Medulla oblongata (tissue), 1 donor: ENCODE results near the gene IGFBP6.

ENCODE experiments used
- DNase-seq: peaks from one replicate; pipeline ENCODE4 v3.0.0-alpha.2; 2015; ENCODE audit errors: extremely low spot score

Gene IGFBP6, protein sequence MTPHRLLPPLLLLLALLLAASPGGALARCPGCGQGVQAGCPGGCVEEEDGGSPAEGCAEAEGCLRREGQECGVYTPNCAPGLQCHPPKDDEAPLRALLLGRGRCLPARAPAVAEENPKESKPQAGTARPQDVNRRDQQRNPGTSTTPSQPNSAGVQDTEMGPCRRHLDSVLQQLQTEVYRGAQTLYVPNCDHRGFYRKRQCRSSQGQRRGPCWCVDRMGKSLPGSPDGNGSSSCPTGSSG

GRCh38 chr12:53097564-53098353 is at the start of gene IGFBP6:
Gene IGFBP6 (plus strand): TSS chr12:53097667. CDS start chr12:53097718, 51 bp downstream.
- peak; percentile 21 for DNase-seq

GRCh38 chr12:53048033-53048779 is 49.3 kb upstream of the IGFBP6 start:
- peak; percentile 76 for DNase-seq

DNA sequence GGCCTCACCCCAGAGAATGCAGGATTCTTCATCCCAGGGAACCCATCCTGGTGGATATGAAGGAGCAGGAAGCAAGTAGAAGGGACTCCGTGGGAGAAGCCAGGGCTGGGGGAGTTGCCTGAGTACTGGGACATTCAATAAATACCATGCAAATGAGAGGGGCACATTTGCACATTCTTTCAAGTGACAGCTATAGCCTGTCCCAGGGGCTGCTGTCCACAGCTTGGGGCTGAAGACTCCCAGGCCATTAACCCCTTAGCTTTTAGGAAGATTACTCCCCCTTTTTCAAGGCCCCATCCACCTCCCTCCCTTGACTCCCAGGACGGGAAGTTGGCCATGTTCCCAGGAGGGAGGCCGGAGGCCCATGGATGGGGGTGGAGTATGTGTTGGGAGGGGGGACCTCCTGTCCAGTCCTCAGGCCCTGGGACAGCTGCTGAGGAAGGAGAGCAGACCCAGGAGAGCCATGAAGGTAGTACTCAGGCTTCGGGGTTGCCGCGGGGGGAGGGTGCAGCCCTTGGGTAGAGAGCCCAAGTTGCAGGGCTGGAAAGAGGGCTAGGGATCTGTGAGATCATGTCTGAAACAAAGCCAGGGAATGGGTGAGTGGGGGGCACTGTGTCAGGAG is 48.6 kb upstream of the IGFBP6 start:
- peak; percentile 50 for DNase-seq

DNA sequence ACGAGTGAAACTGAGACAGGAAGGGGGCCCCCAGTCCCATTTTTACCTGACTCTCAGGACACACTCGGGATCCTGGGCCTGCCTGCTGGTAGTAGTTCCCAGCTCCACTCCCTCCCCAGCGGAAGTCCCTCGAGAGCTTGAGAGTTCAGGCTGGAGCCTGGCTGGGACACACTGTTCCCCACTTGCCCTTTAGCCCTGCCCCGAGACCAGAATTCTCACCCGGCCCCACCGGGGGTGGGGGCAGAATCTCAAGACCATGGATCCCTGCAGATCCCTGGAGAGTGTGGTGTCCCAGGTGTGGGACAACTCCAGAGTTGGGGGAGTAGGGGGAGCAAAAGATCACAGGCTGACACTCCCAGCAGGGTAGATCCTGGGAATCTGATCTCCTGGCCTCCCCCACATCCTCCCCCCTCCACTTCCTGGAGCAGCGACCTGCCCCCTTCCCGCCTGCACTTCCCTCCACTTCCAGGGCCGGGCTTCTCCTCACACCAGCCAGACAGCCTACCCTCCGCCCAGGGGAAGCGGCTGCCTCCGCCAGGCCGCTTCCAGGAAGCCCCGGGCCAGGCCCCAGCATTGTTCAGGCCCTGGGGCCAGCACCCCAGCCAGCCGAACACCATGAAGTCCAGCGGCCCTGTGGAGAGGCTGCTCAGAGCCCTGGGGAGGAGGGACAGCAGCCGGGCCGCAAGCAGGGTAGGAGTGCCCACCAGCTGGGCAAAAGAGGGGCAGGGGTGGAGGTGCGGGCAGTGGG is 47.7 kb upstream of the IGFBP6 start, which contains the start of gene TNS2:
TNS2 (plus strand) TSS at position 495 of the 748 bp plus-strand sequence; CDS start at position 616, 121 bp downstream.
- peak; percentile 32 for DNase-seq

DNA sequence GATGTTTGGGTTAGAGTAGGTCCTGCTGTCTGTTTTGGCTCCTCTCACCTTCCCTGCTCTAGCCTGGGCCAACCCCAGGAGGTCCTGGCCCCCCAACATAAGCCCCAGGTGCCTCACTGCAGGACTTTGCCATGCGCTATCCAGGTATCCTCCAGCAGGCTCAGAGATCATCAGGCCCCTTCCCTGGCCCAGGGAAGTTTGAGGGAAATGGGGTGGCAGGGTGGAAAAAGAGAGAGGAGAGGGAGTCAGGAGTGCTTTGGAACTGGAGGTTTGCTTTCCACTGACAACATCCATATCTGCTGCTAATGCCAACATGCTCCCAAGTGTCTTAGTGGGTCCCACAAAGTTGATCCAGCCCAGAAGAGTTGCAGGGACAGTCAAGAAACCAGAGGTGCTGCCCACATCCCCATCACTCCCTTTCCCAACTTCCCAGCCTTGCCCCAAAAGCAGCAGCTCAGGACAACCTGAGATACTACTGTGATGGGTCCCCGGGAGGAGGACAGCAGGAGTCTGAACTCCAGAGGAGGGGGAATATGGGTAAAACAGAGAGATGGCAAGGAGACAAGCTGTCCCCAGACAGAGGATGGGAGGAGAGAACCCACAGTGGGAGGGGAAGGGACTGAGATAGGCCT is 46.9 kb upstream of the IGFBP6 start:
- DNase-seq, result no peak

- peak; percentile 96 for DNase-seq
Observed at GRCh38 chr12:53051058-53051880, 46.2 kb upstream of the IGFBP6 start.

DNA sequence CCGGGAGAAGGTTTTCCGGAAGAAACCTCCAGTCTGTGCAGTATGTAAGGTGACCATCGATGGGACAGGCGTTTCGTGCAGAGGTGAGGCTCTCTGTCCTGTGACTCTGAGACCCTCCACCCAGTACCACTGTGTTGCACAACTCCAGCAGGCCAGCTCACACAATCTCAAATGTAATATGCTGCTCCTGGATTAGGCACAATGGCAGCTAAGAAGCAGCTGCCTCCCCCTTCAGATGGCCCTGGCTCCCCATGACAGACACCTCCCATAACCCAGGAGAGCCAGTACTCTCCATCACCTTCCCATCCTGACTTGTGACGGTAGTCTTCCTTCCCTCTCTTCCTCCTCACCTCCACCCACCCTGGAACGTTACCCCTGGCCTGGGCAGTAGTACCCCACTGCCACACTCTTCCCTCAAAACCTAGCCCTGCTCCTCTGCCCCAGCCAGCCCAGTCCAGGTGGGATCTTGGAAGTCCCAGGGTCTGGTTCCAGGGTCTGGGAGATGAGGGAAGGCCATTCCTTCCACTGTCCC is 45.5 kb upstream of the IGFBP6 start:
- no peak for DNase-seq

DNA sequence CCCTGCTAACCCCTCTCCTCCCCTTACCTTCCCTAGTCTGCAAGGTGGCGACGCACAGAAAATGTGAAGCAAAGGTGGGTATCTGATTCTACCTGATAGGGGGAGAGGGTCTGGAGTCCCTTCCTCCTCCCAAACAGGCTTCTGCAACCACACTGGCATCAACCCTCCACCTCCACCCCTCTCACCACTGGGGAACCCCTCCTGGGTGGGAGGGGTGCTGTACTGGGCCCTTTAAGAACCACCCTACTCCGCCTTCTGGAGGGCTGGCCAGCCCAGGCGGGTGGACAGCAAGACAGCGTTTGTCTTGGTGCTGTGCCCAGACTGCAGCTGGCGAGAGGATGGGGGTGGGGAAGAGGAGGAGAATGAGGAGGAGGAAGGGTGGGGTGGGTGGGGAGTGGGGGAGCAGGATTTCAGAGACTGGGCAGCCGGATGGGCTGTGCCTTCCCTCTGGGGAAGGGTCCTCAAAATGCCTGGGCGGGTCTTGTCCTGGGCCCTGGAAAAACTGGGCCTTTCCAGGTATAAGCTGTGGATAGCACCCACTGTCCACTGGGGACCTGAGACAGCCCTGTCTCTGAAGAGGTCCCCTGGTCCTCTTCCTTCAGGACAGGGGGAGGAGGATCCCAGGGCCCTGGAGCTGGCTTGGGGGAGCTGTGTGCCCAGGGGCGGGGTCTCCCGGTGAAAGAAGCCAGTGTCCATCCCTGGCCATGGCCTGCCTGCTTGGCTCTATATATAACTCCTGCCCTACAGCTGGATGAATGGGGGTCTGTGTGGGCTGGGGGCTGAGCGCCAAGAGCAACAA is 44.8 kb upstream of the IGFBP6 start:
- DNase-seq, result peak; percentile 96

DNA sequence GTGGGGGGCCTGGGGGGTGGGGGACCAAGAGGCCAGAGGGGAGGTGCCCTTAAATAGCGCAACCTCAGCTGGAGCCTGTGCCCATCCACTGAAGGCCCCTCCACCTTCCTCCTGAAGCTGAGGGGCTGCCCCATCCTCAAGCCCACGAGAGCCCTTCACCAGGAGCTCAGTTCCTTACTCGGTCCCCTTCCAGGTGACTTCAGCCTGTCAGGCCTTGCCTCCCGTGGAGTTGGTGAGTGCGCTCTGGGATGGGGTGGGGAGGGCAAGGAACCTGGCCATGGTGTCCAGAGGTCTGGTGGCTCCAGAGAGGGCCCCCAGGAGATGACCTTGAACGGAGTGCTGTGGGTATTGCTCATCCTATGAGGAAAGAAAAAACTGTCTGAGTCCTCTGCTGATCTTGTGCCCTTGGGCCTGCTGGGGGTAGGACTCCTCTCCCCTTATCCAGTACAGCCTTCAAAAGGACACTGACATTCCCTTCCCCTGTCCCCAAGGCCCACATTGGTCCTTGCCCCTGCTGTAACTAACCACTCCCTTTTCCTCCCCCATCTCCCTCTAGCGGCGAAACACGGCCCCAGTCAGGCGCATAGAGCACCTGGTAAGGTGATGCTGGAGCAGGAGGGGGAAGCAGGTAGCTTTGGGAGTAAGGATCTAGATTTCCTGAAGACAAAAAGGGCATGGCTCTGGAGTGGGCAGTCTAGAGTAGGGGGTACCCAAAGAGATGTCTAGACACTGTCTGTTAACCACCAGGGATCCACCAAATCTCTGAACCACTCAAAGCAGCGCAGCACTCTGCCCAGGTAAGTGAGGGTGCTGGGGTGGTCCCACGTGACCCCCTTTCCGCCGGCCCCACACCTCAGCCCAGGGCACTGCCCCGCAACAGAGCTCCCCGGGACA is 44.0 kb upstream of the IGFBP6 start:
- peak; percentile 71 for DNase-seq

DNA sequence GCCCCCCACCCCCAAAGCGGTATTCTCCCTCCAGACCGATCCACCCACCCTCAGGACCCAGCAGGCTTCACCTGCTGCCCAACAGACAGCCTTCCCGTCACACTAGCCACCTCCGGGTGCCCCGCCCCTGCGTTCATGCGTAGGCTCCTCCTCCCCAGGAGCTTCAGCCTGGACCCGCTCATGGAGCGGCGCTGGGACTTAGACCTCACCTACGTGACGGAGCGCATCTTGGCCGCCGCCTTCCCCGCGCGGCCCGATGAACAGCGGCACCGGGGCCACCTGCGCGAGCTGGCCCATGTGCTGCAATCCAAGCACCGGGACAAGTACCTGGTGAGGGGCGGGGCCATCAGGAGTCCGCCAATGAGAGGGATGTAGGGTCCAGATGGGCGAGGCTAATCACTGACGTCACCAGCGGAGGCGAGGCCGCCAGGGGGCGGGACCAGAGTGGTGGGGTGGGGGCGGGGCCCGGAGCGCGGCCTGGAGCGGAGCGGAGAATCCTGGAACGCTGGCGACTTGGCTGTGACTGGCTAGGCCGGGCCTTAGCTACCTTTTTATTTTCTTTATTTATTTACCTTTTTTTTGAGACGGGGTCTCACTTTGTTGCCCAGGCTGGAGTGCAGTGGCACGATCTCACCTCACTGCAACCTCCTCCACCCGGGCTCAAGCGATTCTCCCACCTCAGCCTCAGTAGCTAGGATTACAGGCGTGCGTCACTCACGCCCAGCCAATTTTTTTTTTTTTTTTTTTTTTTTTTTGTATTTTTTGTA is 43.2 kb upstream of the IGFBP6 start:
- DNase-seq, result peak; percentile 98

GRCh38 chr12:53055471-53056266 is 41.8 kb upstream of the IGFBP6 start:
- no peak for DNase-seq

GRCh38 chr12:53056296-53056695 is 41.2 kb upstream of the IGFBP6 start:
- no peak for DNase-seq

GRCh38 chr12:53056901-53057300 is 40.6 kb upstream of the IGFBP6 start:
- DNase-seq, result no peak

DNA sequence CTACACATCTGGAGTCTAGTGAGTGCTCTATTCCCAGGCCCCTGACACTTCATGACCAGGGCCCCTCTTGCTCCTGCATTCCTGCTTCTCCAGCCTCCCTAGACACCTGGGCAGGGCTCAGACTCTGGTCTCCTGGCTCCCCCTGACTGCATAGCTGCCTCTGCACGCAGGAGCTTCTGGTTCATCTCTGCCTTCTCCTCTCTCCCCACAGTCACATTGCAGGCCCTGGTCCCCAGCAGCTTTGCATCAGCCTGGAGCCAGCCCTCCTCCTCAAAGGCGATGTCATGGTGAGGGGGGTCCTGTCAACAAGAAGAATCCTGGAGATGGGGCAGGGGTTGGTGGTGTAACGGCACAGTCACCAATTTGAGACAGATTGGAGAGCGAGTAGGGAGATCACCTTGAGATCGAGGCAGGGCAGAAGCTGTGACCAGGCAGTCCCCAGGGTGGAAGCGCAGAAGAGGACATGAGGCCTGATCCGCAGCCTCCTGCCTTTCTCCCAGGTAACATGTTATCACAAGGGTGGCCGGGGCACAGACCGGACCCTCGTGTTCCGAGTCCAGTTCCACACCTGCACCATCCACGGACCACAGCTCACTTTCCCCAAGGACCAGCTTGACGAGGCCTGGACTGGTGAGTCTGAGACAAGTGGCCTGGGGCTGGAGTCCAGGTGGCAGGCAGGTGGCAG is 39.5 kb upstream of the IGFBP6 start:
- no peak for DNase-seq

GRCh38 chr12:53058674-53059433 is 38.6 kb upstream of the IGFBP6 start:
- DNase-seq, result no peak
